Neural cell (in vitro differentiated cells): ENCODE results near the gene CUBN. TPM values are rescaled to one million over a fixed set of nuclear protein-coding genes. Genes with fewer than 3 reads are reported as not detected.

Experiments used
- H2AFZ ChIP-seq: fragments of 200-600, 300-800 bp; sonication (generic), shearing (Covaris generic); 2 replicates; pipeline ENCODE4 v1.6.0; 2014; ENCODE audit warnings: low read depth, mild to moderate bottlenecking, antibody characterized with exemption, low read length, moderate library complexity
- H3F3A ChIP-seq: fragments of 200-600 bp; shearing (Covaris generic); 2 replicates; pipeline ENCODE4 v1.6.1; 2016; ENCODE audit warnings: mild to moderate bottlenecking, moderate library complexity, mixed read lengths, antibody characterized with exemption, low read length; ENCODE audit not compliant: insufficient read depth, poor library complexity, severe bottlenecking
- H3K27ac ChIP-seq: fragments of 200-600, 300-800 bp; sonication (generic), shearing (Covaris generic); 2 replicates; pipeline ENCODE4 v1.5.1; 2014; ENCODE audit warnings: mild to moderate bottlenecking, low read length, moderate library complexity
- H3K27me3 ChIP-seq: fragments of 300-800, 200-600 bp; sonication (generic), shearing (Covaris generic); 2 replicates; pipeline ENCODE4 v1.6.0; 2014; ENCODE audit warnings: mild to moderate bottlenecking, low read depth, low read length, moderate library complexity; ENCODE audit not compliant: insufficient read depth
- H3K36me3 ChIP-seq: fragments of 300-800, 200-600 bp; sonication (generic), shearing (Covaris generic); 2 replicates; pipeline ENCODE4 v1.5.1; 2014; ENCODE audit warnings: mild to moderate bottlenecking, antibody characterized with exemption, low read length, moderate library complexity; ENCODE audit not compliant: insufficient read depth
- H3K4me2 ChIP-seq: fragments of 300-800, 200-600 bp; sonication (generic), shearing (Covaris generic); 2 replicates; pipeline ENCODE4 v1.6.0; 2014; ENCODE audit warnings: mild to moderate bottlenecking, low read length
- H3K4me3 ChIP-seq: fragments of 300-800, 200-600 bp; sonication (generic), shearing (Covaris generic); 2 replicates; pipeline ENCODE4 v1.5.1; 2014; ENCODE audit warnings: mild to moderate bottlenecking, low read length, moderate library complexity
- H3K79me2 ChIP-seq: fragments of 200-600 bp; shearing (Covaris generic); replicated peaks from 2 replicates; pipeline ENCODE4 v1.6.0; 2014; ENCODE audit warnings: mild to moderate bottlenecking, low read length, moderate library complexity; ENCODE audit not compliant: insufficient read depth
- H3K9ac ChIP-seq: fragments of 300-800, 200-600 bp; sonication (generic), shearing (Covaris generic); 2 replicates; pipeline ENCODE4 v1.6.1; 2016; ENCODE audit warnings: mild to moderate bottlenecking, low read length, mixed read lengths
- H3K9me2 ChIP-seq: fragments of 200-600 bp; shearing (Covaris generic); 2 replicates; pipeline ENCODE4 v1.6.1; 2016; ENCODE audit warnings: mild to moderate bottlenecking, low read length, mixed read lengths; ENCODE audit not compliant: insufficient read depth
- H3K9me3 ChIP-seq: fragments of 200-600, 300-800 bp; sonication (generic), shearing (Covaris generic); 2 replicates; pipeline ENCODE4 v1.6.1; 2016; ENCODE audit warnings: mild to moderate bottlenecking, mixed run types, low read length, moderate library complexity, mixed read lengths
- H4K20me1 ChIP-seq: fragments of 200-600 bp; shearing (Covaris generic); 2 replicates; pipeline ENCODE4 v1.6.1; 2016; ENCODE audit warnings: mild to moderate bottlenecking, mixed run types; ENCODE audit not compliant: insufficient read depth
- EP300 ChIP-seq: fragments of 450-650 bp; conservative IDR thresholded peaks from 2 replicates; pipeline ENCODE4 v1.6.1; 2014; ENCODE audit warnings: antibody characterized with exemption, mild to moderate bottlenecking, moderate library complexity; ENCODE audit not compliant: poor library complexity, severe bottlenecking
- EZH2 ChIP-seq: fragments of 200-600, 300-800 bp; shearing (Covaris generic), sonication (generic); IDR thresholded peaks from 2 replicates; pipeline ENCODE4 v1.6.1; 2014; ENCODE audit warnings: antibody characterized with exemption, low read length, borderline replicate concordance, mild to moderate bottlenecking; ENCODE audit not compliant: insufficient read depth, poor library complexity, severe bottlenecking
- MXI1 ChIP-seq: fragments of 450-650 bp; conservative IDR thresholded peaks from 2 replicates; pipeline ENCODE4 v1.6.1; 2014; ENCODE audit warnings: antibody characterized with exemption, mild to moderate bottlenecking; ENCODE audit not compliant: poor library complexity, severe bottlenecking
- POLR2AphosphoS5 ChIP-seq: IDR thresholded peaks from 2 replicates; pipeline ENCODE4 v1.6.1; 2012
- RAD21 ChIP-seq: fragments of 450-650 bp; conservative IDR thresholded peaks from 2 replicates; pipeline ENCODE4 v1.6.1; 2014; ENCODE audit warnings: antibody characterized with exemption, mild to moderate bottlenecking, moderate library complexity
- SMC3 ChIP-seq: fragments of 450-650 bp; conservative IDR thresholded peaks from 2 replicates; pipeline ENCODE4 v1.6.1; 2014; ENCODE audit warnings: antibody characterized with exemption, mild to moderate bottlenecking, moderate library complexity; ENCODE audit not compliant: poor library complexity
- TAF1 ChIP-seq: IDR thresholded peaks from 2 replicates; pipeline ENCODE4 v1.6.1; 2012; ENCODE audit warnings: low read depth
- polyA plus RNA-seq: library from polyadenylated mRNA; depleted of rRNA; stranded (reverse); fragments of >200 nt; gene quantifications from 2 replicates; pipeline ENCODE4 v1.2.3, GENCODE V29; 2014
- TF ChIP-seq, protein P1 (sequence below): IDR thresholded peaks from 2 replicates; pipeline ENCODE4 v1.6.1; 2012; ENCODE audit warnings: borderline replicate concordance
- TF ChIP-seq, protein P2 (sequence below): fragments of 450-650 bp; IDR thresholded peaks from 2 replicates; pipeline ENCODE4 v1.5.1; 2014; ENCODE audit warnings: antibody characterized with exemption, mild to moderate bottlenecking, moderate library complexity; ENCODE audit not compliant: poor library complexity, severe bottlenecking

Gene CUBN
- polyA plus RNA-seq, 1 donor from 2014 or later: 7.1 TPM

DNA sequence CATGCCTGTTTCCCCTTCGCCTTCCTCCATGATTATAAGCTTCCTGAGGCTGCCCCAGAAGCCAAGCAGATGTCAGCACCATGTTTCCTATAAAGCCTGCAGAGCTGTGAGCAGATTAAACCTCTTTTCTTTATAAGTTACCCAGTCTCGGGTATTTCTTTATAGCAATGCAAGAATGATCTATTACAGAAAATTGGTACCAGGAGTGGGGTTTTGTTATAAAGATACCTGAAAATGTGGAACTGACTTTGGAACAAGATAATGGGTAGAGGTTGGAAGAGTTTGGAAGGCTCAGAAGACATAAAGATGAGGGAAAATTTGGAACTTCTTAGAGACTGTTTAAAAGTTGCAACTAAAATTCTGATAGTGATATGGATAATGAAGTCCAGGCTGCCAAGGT, 307.6 kb downstream of the CUBN start:
- Histone ChIP-seq H3K4me2 (no peak overlapping the region), H3K27ac (no peak overlapping the region), H3K27me3 (no peaks in the 10 kb centered on the region), H3F3A (no peaks in the 10 kb centered on the region), H4K20me1 (no peaks in the 10 kb centered on the region), H3K79me2 (no peaks in the 10 kb centered on the region), H3K36me3 (no peaks in the 10 kb centered on the region), H3K9ac (no peak overlapping the region), H3K4me3 (no peak overlapping the region), H3K9me2 (no peaks in the 10 kb centered on the region), H2AFZ (no peak overlapping the region), H3K9me3 (peaks cover 4% of the 10 kb centered on the region)
- TF ChIP-seq EZH2 (no peak), MXI1 (no peak), EP300 (no peak), RAD21 (no peak), TAF1 (no peak), POLR2AphosphoS5 (no peak), SMC3 (no peak)
- TF ChIP-seq, protein P1, sequence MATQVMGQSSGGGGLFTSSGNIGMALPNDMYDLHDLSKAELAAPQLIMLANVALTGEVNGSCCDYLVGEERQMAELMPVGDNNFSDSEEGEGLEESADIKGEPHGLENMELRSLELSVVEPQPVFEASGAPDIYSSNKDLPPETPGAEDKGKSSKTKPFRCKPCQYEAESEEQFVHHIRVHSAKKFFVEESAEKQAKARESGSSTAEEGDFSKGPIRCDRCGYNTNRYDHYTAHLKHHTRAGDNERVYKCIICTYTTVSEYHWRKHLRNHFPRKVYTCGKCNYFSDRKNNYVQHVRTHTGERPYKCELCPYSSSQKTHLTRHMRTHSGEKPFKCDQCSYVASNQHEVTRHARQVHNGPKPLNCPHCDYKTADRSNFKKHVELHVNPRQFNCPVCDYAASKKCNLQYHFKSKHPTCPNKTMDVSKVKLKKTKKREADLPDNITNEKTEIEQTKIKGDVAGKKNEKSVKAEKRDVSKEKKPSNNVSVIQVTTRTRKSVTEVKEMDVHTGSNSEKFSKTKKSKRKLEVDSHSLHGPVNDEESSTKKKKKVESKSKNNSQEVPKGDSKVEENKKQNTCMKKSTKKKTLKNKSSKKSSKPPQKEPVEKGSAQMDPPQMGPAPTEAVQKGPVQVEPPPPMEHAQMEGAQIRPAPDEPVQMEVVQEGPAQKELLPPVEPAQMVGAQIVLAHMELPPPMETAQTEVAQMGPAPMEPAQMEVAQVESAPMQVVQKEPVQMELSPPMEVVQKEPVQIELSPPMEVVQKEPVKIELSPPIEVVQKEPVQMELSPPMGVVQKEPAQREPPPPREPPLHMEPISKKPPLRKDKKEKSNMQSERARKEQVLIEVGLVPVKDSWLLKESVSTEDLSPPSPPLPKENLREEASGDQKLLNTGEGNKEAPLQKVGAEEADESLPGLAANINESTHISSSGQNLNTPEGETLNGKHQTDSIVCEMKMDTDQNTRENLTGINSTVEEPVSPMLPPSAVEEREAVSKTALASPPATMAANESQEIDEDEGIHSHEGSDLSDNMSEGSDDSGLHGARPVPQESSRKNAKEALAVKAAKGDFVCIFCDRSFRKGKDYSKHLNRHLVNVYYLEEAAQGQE: no peak
- TF ChIP-seq, protein P2, sequence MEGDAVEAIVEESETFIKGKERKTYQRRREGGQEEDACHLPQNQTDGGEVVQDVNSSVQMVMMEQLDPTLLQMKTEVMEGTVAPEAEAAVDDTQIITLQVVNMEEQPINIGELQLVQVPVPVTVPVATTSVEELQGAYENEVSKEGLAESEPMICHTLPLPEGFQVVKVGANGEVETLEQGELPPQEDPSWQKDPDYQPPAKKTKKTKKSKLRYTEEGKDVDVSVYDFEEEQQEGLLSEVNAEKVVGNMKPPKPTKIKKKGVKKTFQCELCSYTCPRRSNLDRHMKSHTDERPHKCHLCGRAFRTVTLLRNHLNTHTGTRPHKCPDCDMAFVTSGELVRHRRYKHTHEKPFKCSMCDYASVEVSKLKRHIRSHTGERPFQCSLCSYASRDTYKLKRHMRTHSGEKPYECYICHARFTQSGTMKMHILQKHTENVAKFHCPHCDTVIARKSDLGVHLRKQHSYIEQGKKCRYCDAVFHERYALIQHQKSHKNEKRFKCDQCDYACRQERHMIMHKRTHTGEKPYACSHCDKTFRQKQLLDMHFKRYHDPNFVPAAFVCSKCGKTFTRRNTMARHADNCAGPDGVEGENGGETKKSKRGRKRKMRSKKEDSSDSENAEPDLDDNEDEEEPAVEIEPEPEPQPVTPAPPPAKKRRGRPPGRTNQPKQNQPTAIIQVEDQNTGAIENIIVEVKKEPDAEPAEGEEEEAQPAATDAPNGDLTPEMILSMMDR: no peak

DNA sequence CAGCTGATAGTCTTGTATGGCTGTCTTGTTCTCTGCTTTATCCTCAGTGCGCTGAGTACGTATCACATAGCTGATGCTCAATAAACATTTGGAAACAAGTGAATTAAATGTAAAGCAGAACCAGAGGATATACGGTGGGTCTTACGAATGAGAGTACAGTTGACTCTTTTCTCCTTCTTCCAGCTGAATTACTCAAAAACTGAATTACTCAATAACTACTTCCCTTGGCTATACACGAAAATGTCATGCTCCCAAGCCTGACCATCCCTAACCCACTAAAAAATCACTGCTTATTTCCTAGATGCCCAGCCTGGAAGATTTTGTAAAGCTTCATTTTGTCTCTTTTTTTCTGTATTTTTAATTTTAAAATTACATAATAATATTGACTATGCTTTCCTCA, 309.2 kb downstream of the CUBN start:
- H3K4me2 ChIP-seq: no peak overlapping the region
- no peak overlapping the region for H3K9ac ChIP-seq
- TF ChIP-seq, protein P2: no peak
- TF ChIP-seq EP300 (no peak), POLR2AphosphoS5 (no peak)
- no peak overlapping the region for H2AFZ ChIP-seq
- H3F3A ChIP-seq: no peaks in the 10 kb centered on the region
- no peaks in the 10 kb centered on the region for H3K9me2 ChIP-seq
- H3K36me3 ChIP-seq: no peaks in the 10 kb centered on the region
- H3K27ac ChIP-seq: no peak overlapping the region
- peaks cover 4% of the 10 kb centered on the region for H3K9me3 ChIP-seq
- H3K4me3 ChIP-seq: no peak overlapping the region
- no peaks in the 10 kb centered on the region for H3K79me2 ChIP-seq
- no peaks in the 10 kb centered on the region for H3K27me3 ChIP-seq
- no peaks in the 10 kb centered on the region for H4K20me1 ChIP-seq
